Measurements from ENCODE around the gene TMED3. TPM values are rescaled to one million over a fixed set of nuclear protein-coding genes. Genes with fewer than 3 reads are reported as not detected.
A peak's percentile ranks its signal among the peaks of the same experiment; 100 is the strongest.

The TMED3 gene
- polyA plus RNA-seq, 3 donors = 27.8 to 47.5 (median 42.5) TPM

- H3K9me3 Mint-ChIP-seq = peaks cover 0 to 16% (median 12%) of the 10 kb centered on the region in 7 donors
- H3K27me3 ChIP-seq (ENCODE audit: control insufficient read depth in 2 of 2, insufficient read depth in 2 of 2, low read length in 2 of 2) = peaks cover 50 to 53% of the 10 kb centered on the region in 2 donors
- no peaks in the 10 kb centered on the region for H3K4me1 ChIP-seq (ENCODE audit: control insufficient read depth in 1 of 2, insufficient read depth in 2 of 2, low read length in 2 of 2)
- DNase-seq = no peak
- H3K9me3 ChIP-seq (replicated peaks in 1 of 2; ENCODE audit: control insufficient read depth in 1 of 2, insufficient read depth in 1 of 2, low read length in 2 of 2) = peaks cover 7 to 22% of the 10 kb centered on the region in 2 donors
- H3K27ac Mint-ChIP-seq = no peak within 1 kb of the TSS
- no peak within 1 kb of the TSS for H3K27ac ChIP-seq (ENCODE audit: low read depth in 1 of 2, low read length in 2 of 2)
- no peak within 1 kb of the TSS for H2AFZ ChIP-seq (ENCODE audit: insufficient read depth, low read depth, low read length, poor library complexity, severe bottlenecking)
- no peaks in the 10 kb centered on the region for H3K4me1 Mint-ChIP-seq
- H4K20me1 ChIP-seq (ENCODE audit: insufficient read depth, low read length) = no peaks in the 10 kb centered on the region
- TF ChIP-seq CTCF (IDR thresholded peaks at IDR 0.05) = no peak
- H3K4me3 ChIP-seq (replicated peaks in 1 of 3; ENCODE audit: low read depth in 2 of 3, low read length in 3 of 3) = no peak within 1 kb of the TSS
- no peak within 1 kb of the TSS for H3K4me2 ChIP-seq (replicated peaks; ENCODE audit: extremely low read depth, low read length, poor library complexity, severe bottlenecking)
- H3K27me3 Mint-ChIP-seq (ENCODE audit: low read depth in 3 of 3) = peaks cover 37 to 58% (median 41%) of the 10 kb centered on the region in 3 donors
- intact Hi-C loops (cut with micrococcal nuclease) = no loop called here
- H3K4me3 Mint-ChIP-seq = peak within 1 kb of the TSS in 1 of 2 donors; percentile 83
- no peaks in the 10 kb centered on the region for H3K79me2 ChIP-seq (ENCODE audit: insufficient read depth, low read length)
- no peak within 1 kb of the TSS for H3K9ac ChIP-seq (ENCODE audit: insufficient read depth, low read length, poor library complexity, severe bottlenecking)
- 9% methylated on average over 48 of the region's 56 CpGs for WGBS (ENCODE audit: insufficient coverage)
- no peaks in the 10 kb centered on the region for H3K36me3 ChIP-seq (replicated peaks in 1 of 2; ENCODE audit: control insufficient read depth in 1 of 2, insufficient read depth in 2 of 2, low read length in 2 of 2)
- H3K36me3 Mint-ChIP-seq = peaks cover 0 to 6% of the 10 kb centered on the region in 2 donors
Observed at GRCh38 chr15:79282371-79283251, 28.3 kb upstream of the TMED3 start, which contains the start of gene ANKRD34C. ANKRD34C (plus strand) TSS chr15:79282722; CDS start chr15:79293285, 10,563 bp downstream.

GRCh38 chr15:79283252-79284048, 27.5 kb upstream of the TMED3 start:
- Histone ChIP-seq H3K4me3 (replicated peaks in 1 of 3; ENCODE audit: low read depth in 2 of 3, low read length in 3 of 3) (no peak overlapping the region), H3K27ac (ENCODE audit: low read depth in 1 of 2, low read length in 2 of 2) (no peak overlapping the region), H3K9ac (ENCODE audit: insufficient read depth, low read length, poor library complexity, severe bottlenecking) (no peak overlapping the region), H3K9me3 (replicated peaks in 1 of 2; ENCODE audit: control insufficient read depth in 1 of 2, insufficient read depth in 1 of 2, low read length in 2 of 2) (peaks cover 7 to 22% of the 10 kb centered on the region in 2 donors), H3K79me2 (ENCODE audit: insufficient read depth, low read length) (no peaks in the 10 kb centered on the region), H3K4me1 (ENCODE audit: control insufficient read depth in 1 of 2, insufficient read depth in 2 of 2, low read length in 2 of 2) (no peaks in the 10 kb centered on the region), H4K20me1 (ENCODE audit: insufficient read depth, low read length) (no peaks in the 10 kb centered on the region), H3K27me3 (ENCODE audit: control insufficient read depth in 2 of 2, insufficient read depth in 2 of 2, low read length in 2 of 2) (peaks cover 50 to 53% of the 10 kb centered on the region in 2 donors), H3K36me3 (replicated peaks in 1 of 2; ENCODE audit: control insufficient read depth in 1 of 2, insufficient read depth in 2 of 2, low read length in 2 of 2) (no peaks in the 10 kb centered on the region), H3K4me2 (replicated peaks; ENCODE audit: extremely low read depth, low read length, poor library complexity, severe bottlenecking) (no peak overlapping the region), H2AFZ (ENCODE audit: insufficient read depth, low read depth, low read length, poor library complexity, severe bottlenecking) (no peak overlapping the region)
- no peak for TF ChIP-seq CTCF (IDR thresholded peaks at IDR 0.05)
- Mint-ChIP-seq H3K27me3 (ENCODE audit: low read depth in 3 of 3) (peaks cover 37 to 52% (median 41%) of the 10 kb centered on the region in 3 donors), H3K9me3 (peaks cover 0 to 16% (median 13%) of the 10 kb centered on the region in 7 donors), H3K27ac (no peak overlapping the region), H3K4me1 (no peaks in the 10 kb centered on the region), H3K4me3 (peak overlapping the region in 1 of 2 donors; percentile 83), H3K36me3 (peaks cover 0 to 6% of the 10 kb centered on the region in 2 donors)
- intact Hi-C loops (cut with micrococcal nuclease) = no loop called here
- DNase-seq = no peak
- 15% methylated on average over 45 of the region's 46 CpGs for WGBS (ENCODE audit: insufficient coverage)
